ENCODE results near the gene MB. TPM values are rescaled to one million over a fixed set of nuclear protein-coding genes. Genes with fewer than 3 reads are reported as not detected.

MB gene
- total and polyA plus RNA-seq, 2 experiments from 2014 or later, result not detected

DNA sequence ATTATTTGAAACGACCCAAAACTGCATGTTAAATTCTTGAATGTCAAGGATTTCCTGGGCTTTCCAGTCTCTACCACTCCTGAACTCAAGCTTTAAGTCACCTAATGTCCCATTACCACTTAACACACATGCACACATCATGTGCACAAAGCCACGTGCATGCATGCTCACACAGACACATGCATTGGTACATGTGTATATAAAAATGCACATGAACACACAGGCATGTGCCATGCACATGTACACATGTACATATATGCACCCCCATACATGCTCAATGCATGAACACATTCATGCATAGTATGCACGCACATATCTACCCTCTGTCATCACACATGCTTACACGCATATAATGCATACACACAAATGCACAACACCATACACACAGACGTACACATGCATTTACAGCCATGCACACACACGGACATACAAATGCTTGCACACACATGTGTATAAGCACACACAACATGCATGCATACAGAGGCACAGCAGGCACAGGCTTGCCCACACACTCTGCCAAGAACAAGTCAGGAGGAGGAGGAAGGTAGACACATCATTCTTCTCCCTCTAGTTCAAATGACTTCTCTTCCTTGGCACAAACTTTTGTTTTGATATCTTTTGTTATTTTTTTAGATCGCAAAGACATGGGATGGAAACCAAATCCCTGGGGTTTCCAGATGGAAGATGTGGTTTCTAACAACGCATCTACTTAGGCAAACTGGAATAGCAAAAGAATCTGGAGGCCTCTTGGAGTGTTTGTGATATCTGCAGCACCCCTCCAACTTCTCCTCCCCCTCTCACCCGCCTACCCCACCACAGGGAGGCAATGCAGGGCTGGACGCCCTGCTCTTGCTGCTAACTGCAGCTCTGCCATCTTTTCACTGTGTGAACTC is 51.9 kb downstream of the MB start (continued):
- TF ChIP-seq, protein P1, sequence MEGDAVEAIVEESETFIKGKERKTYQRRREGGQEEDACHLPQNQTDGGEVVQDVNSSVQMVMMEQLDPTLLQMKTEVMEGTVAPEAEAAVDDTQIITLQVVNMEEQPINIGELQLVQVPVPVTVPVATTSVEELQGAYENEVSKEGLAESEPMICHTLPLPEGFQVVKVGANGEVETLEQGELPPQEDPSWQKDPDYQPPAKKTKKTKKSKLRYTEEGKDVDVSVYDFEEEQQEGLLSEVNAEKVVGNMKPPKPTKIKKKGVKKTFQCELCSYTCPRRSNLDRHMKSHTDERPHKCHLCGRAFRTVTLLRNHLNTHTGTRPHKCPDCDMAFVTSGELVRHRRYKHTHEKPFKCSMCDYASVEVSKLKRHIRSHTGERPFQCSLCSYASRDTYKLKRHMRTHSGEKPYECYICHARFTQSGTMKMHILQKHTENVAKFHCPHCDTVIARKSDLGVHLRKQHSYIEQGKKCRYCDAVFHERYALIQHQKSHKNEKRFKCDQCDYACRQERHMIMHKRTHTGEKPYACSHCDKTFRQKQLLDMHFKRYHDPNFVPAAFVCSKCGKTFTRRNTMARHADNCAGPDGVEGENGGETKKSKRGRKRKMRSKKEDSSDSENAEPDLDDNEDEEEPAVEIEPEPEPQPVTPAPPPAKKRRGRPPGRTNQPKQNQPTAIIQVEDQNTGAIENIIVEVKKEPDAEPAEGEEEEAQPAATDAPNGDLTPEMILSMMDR (conservative IDR thresholded peaks at IDR 0.05; ENCODE audit: low read depth in 2 of 2), result peak in 1 of 2 experiments; percentile 12; a peak in 1 of 4 replicates

DNA sequence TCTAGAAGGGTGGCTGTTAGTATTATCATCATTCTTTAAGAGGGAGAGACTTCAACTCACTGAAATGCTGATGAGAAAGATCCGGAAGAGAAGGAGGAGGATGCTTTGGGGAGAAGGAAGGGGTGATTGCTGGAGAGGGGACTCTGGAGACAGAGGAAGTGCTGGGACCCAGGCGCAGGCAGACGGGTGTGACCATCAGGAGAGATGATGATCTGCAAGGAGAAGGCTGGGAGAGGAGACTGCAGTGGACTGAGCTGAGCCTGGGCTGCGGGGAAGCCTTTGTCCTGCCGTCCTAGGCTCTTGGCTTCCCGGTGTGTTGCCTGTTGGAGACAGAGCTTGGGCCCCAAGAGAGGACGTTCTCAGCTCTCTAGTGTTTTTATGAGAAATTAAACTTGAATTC is 53.9 kb downstream of the MB start:
- Histone ChIP-seq H3K27me3 (ENCODE audit: insufficient read depth) (no peaks in the 10 kb centered on the region), H3K4me2 (peak overlapping the region; percentile 43; the same call in 1 of the 2 replicates), H2AFZ (peak overlapping the region; percentile 35), H3K4me3 (no peak overlapping the region), H3K36me3 (ENCODE audit: insufficient read depth) (no peaks in the 10 kb centered on the region), H3F3A (replicated peaks; ENCODE audit: low read depth) (peaks cover 5% of the 10 kb centered on the region; the same call in 1 of the 2 replicates), H3K27ac (ENCODE audit: low read depth) (no peak overlapping the region), H4K20me1 (replicated peaks; ENCODE audit: insufficient read depth) (no peaks in the 10 kb centered on the region), H3K9me2 (ENCODE audit: insufficient read depth) (no peaks in the 10 kb centered on the region), H3K4me1 (ENCODE audit: insufficient read depth) (peaks cover 14% of the 10 kb centered on the region), H3K79me2 (replicated peaks; ENCODE audit: insufficient read depth) (no peaks in the 10 kb centered on the region)
- Mint-ChIP-seq H3K4me3 (no peak overlapping the region; the same call in 2 of the 3 replicates), H3K4me1 (peaks cover 23% of the 10 kb centered on the region), H3K27me3 (ENCODE audit: insufficient read depth, low read depth, poor library complexity) (peaks cover 21% of the 10 kb centered on the region), H3K9me3 (no peaks in the 10 kb centered on the region; the same call in 2 of the 3 replicates), H3K27ac (peak overlapping the region; percentile 46), H3K36me3 (ENCODE audit: low read depth) (no peaks in the 10 kb centered on the region)
- TF ChIP-seq CREB1 (CRISPR knock-in tag; IDR thresholded peaks at IDR 0.05; ENCODE audit: low read depth), result no peak
- TF ChIP-seq, protein P2, sequence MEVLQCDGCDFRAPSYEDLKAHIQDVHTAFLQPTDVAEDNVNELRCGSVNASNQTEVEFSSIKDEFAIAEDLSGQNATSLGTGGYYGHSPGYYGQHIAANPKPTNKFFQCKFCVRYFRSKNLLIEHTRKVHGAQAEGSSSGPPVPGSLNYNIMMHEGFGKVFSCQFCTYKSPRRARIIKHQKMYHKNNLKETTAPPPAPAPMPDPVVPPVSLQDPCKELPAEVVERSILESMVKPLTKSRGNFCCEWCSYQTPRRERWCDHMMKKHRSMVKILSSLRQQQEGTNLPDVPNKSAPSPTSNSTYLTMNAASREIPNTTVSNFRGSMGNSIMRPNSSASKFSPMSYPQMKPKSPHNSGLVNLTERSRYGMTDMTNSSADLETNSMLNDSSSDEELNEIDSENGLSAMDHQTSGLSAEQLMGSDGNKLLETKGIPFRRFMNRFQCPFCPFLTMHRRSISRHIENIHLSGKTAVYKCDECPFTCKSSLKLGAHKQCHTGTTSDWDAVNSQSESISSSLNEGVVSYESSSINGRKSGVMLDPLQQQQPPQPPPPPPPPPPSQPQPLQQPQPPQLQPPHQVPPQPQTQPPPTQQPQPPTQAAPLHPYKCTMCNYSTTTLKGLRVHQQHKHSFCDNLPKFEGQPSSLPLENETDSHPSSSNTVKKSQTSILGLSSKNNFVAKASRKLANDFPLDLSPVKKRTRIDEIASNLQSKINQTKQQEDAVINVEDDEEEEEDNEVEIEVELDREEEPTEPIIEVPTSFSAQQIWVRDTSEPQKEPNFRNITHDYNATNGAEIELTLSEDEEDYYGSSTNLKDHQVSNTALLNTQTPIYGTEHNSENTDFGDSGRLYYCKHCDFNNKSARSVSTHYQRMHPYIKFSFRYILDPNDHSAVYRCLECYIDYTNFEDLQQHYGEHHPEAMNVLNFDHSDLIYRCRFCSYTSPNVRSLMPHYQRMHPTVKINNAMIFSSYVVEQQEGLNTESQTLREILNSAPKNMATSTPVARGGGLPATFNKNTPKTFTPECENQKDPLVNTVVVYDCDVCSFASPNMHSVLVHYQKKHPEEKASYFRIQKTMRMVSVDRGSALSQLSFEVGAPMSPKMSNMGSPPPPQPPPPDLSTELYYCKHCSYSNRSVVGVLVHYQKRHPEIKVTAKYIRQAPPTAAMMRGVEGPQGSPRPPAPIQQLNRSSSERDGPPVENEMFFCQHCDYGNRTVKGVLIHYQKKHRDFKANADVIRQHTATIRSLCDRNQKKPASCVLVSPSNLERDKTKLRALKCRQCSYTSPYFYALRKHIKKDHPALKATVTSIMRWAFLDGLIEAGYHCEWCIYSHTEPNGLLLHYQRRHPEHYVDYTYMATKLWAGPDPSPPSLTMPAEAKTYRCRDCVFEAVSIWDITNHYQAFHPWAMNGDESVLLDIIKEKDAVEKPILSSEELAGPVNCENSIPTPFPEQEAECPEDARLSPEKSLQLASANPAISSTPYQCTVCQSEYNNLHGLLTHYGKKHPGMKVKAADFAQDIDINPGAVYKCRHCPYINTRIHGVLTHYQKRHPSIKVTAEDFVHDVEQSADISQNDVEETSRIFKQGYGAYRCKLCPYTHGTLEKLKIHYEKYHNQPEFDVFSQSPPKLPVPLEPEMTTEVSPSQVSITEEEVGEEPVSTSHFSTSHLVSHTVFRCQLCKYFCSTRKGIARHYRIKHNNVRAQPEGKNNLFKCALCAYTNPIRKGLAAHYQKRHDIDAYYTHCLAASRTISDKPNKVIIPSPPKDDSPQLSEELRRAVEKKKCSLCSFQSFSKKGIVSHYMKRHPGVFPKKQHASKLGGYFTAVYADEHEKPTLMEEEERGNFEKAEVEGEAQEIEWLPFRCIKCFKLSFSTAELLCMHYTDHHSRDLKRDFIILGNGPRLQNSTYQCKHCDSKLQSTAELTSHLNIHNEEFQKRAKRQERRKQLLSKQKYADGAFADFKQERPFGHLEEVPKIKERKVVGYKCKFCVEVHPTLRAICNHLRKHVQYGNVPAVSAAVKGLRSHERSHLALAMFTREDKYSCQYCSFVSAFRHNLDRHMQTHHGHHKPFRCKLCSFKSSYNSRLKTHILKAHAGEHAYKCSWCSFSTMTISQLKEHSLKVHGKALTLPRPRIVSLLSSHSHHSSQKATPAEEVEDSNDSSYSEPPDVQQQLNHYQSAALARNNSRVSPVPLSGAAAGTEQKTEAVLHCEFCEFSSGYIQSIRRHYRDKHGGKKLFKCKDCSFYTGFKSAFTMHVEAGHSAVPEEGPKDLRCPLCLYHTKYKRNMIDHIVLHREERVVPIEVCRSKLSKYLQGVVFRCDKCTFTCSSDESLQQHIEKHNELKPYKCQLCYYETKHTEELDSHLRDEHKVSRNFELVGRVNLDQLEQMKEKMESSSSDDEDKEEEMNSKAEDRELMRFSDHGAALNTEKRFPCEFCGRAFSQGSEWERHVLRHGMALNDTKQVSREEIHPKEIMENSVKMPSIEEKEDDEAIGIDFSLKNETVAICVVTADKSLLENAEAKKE (CRISPR knock-in tag; IDR thresholded peaks at IDR 0.05), result 0 out of 2 replicates have a peak, but pooled peaks have one; percentile 28
- DNase-seq (ENCODE audit: low spot score) (peak; percentile 21), ATAC-seq (peak; percentile 66)
